GM19238 (cell line): ENCODE measurements around the gene SLC15A3.
A peak's percentile ranks its signal among the peaks of the same experiment; 100 is the strongest.
"Not testable (repeated sequence)": the region's sequence is repeated elsewhere in the genome, so short reads cannot be mapped to it uniquely, and the experiment has no call there.

Experiments
- DNase-seq: peaks from one replicate; pipeline ENCODE4 v3.0.0; 2011; ENCODE audit warnings: low spot score; ENCODE audit not compliant: insufficient read length

SLC15A3 gene

DNA sequence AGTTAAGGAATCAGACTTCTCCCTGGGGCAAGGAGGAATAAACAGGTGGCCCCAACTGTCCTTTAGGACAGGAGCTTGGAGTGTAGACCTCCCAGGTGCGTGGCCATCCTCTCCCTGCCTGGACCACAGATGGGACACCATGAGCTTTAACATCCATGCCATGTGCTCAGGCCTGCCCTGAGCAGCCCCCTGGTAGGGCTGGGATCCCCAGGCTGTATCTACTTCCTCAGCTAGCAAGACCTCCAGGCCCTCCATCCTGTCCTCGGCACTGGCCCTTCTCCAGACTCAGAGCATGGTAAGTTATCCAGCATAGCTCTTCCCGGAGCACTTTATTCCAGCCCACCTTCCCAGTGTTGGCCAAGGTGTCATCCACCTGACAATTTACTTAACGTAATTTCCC lies 25.2 kb upstream of the SLC15A3 start:
- no peak for DNase-seq

- DNase-seq: no peak
Observed at GRCh38 chr11:60974726-60975125, 22.8 kb upstream of the SLC15A3 start.

DNA sequence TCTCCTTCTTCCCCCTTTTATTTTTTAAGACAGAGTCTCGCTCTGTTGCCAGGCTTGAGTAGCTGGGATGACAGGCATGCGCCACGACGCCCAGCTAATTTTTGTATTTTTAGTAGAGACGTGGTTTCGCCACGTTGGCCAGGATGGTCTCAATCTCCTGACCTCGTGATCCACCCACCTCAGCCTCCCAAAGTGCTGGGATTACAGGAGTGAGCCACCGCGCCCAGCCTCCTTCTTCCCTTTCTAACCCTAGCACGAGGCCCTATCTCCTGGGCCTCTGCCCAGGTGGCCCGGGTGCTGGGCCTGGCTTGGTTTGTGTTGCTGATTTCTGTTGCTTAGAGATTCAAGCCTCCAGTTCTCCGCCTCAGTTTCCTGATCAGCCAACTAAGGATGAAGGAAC lies 22.3 kb upstream of the SLC15A3 start:
- DNase-seq: not testable (repeated sequence)

- DNase-seq: no peak
Observed at GRCh38 chr11:60973699-60974098, 21.7 kb upstream of the SLC15A3 start.

- no peak for DNase-seq
Observed at GRCh38 chr11:60972182-60973030, 20.4 kb upstream of the SLC15A3 start.

- DNase-seq: no peak
Observed at GRCh38 chr11:60971520-60971919, 19.5 kb upstream of the SLC15A3 start, which contains the start of gene CD6. Gene CD6 (plus strand): TSS chr11:60971680. CDS start chr11:60971866, 186 bp downstream.

DNA sequence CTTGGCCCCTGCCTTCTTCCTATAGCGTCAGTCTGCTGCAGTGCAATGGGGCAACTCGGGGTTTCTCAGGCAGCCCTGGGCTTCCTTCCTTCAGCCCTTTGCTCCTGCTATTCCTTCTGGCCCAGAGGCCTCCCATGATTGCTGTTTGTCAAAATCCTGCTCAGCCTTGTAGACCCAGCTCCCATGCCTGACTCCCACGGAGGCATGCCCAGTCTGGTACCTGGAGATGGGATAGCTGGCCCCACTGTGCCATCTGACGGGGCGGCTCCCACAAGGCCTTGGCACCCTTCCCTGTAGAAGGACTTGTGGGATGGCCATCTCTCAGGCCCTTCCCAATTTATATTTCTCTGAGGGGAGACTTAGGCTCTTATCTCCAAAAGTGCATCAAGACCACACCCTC lies 18.9 kb upstream of the SLC15A3 start:
- DNase-seq: no peak

- DNase-seq: peak; percentile 67
Observed at GRCh38 chr11:60970369-60970774, 18.4 kb upstream of the SLC15A3 start.

DNA sequence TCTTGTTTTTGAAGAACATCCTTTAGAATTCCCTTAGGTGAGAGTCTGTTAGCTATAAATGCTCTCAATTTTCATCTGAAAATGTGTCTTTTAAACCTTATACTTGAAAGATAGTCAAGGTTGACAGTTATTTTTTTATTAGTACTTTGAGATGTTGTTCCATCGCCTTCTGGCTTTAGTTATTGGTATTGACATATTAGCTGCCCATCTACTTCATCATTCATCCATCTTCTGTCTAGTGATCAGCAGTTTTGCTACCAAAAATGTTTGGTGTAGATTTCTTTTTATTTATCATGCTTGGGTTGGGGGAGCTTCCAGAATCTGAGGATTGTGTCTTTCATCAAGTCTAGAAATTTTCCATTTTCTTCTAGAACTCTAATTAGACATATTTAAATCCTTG lies 16.2 kb upstream of the SLC15A3 start:
- no peak for DNase-seq

- DNase-seq: no peak
Observed at GRCh38 chr11:60966890-60967289, 14.9 kb upstream of the SLC15A3 start.

GRCh38 chr11:60964801-60965200 lies 12.8 kb upstream of the SLC15A3 start:
- no peak for DNase-seq

GRCh38 chr11:60960405-60960804 lies 8.4 kb upstream of the SLC15A3 start:
- DNase-seq: no peak

DNA sequence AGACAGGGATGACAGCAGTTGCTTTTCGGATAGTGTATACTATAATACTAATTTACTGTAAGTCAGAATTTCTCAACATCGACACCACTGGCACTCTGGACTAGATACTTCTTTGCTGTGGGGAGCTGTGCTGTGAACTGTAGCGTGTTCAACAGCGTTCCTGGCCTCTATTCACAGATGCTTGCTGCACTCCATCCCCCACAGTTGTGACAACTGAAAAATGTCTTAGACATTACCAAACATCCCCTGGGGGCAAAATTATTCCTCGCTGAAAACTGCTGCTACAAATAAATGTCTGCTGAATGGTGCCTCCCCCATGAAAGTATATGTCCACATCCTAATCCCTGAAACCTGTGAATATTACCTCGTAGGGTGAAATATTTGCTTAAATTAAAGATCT lies 7.5 kb upstream of the SLC15A3 start:
- DNase-seq: no peak

DNA sequence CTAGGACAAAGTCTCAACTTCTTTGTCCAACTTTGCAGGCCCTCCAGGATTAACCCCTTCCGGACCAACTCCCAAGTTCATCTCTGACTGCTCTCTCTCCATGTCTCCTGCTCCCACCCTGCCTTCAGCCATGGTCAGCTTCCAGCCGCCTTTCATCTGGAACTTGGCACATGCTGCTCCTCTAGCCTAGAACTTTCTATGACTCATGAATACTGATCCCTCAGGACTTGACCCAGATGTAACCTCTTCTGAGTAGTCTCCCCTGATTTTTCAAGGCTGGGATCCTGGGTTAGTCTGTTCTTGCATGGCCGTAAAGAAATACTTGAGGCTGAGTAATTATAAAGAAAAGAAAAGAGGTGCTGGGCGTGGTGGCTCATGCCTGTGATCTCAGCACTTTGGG lies 5.2 kb upstream of the SLC15A3 start:
- no peak for DNase-seq

DNA sequence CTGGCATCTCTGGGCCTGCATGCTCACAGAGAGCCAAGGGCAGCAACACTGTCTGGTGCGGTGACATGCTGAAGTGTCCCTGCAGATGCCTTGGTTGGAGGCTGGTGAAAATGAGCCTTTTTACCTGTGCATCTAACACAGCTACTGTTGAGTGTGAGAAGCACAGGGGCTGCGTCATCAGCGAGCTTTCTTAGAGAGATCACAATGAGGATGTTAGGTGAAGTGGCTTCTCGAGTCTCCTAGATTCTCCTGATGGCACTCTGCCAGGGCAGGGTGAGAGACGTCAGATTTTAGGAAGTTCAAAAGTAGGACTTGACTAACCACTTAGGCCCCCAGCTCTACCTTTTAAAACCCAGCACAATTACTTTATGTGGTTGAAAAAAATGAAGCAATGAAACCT lies 3.6 kb upstream of the SLC15A3 start:
- DNase-seq: no peak

DNA sequence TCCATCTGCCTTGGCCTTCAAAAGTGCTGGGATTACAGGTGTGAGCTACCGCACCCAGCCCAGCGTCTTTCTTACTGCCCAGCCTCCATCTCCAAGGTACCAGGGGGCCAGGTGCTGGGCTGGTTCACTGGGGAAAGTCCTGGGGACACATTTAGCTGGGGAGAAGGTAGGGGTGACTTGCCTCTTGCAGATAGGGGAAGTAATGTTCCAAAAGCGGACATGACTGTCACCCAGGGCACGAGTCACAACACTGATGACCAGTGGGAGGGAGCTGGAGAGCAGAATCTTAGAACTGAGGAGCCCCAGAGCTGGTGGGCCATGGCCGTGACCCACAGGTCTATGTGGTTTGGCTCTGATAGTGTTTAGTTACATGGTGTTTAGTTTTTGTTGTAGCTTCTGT lies 2.4 kb upstream of the SLC15A3 start:
- DNase-seq: no peak

DNA sequence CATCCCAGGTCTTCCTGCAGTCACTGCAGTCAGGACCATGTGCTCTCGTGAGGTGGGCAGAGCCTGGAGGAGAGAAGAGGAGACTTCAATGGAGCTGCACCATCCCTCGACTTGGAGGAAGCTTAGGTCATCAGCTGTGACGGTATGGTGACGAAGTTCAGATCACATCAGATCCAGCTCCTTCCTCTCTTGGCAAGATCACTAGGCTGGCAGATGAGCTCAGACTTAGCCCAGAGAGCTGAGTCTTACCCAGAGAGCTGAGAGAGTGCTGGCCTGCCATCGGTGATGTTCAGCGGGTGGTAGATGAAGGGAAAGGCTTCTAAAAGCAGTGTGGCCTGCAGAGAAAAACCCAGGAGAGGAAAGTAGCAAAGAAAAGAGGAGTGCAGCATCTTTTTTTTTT lies 1.8 kb upstream of the SLC15A3 start:
- no peak for DNase-seq

DNA sequence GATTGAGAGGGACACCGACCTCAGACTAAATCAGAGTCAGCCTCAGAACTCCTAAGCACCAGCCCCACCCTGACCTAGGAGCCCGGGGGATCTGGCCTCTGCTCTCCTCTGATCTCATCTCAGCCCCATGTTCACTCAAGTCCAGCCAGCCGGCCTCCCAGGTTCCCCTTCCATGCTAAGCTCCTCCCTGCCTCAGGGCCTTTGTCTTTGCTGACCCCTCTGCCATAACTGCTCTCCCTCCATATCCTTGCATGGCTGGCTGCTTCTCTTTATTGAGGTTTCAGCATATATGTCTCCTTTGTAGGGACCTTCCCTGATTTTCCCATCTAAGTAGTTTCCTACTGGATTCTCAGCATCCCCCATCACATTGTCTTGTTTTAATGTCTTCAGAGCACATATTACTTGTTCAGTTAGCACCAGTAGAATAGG lies 780 bp upstream of the SLC15A3 start:
- DNase-seq: no peak

DNA sequence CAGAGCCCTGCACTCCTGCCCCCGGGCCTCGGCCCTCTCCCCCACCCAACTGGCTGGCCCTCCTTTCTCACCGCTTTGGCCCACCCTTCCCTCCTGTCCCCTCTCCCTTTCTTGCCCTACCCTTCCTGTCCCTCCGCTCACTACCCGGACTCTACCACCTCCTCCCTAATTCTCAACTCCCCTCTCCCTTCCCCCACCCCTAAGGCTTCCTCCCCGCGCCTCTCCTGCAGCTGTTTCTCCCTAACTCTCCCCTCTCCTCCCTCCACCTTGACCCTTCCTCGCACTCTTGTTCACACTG lies 421 bp downstream of the SLC15A3 start:
- no peak for DNase-seq

GRCh38 chr11:60950933-60951605 lies 907 bp downstream of the SLC15A3 start:
- DNase-seq: no peak

DNA sequence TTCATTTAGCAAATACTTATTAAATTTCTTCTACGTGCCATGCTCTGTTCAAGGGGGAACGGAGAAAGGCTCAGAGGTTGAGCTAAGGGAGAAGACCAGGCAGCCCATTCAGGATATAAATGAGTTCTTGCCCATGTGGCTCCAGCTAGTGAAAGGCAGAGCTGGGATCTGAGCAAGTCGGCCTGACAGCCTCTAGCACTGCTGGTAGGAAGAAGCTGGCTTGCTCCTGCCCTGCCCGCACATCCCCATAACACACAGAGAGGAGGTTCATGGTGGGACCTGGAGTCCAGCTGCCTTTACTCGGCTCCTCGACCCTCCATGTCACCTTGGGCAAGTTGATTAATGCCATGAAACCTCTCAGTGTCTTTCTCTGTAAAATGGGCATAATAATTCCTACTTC lies 2.0 kb downstream of the SLC15A3 start:
- no peak for DNase-seq

DNA sequence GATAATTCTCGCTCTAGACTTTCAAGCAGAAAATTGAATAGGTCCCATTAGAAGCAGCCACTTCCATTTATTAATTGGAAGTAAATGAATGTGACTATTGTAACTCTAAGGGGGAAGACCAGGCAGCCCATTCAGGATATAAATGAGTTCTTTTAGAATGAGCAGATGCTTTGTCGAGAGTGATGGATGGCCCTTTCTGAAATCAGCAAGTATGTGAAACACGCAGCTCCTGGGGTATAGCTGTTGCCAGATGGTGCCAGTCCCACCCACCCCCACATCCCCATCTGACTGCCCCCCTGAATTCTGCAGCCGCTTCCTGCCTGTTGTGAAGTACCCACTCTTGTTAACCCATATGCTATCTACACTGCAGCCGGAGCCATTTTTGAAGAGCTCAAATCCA lies 3.7 kb downstream of the SLC15A3 start:
- no peak for DNase-seq

GRCh38 chr11:60947700-60948099 lies 4.3 kb downstream of the SLC15A3 start:
- DNase-seq: no peak
